GM21786 (cell line): ENCODE measurements around the gene FLNB.
A peak's percentile ranks its signal among the peaks of the same experiment; 100 is the strongest.

ENCODE experiments used
- ATAC-seq: cut with Tn5 transposase; IDR thresholded peaks from one replicate; pipeline ENCODE4 v1.9.1; 2021; ENCODE audit not compliant: unreplicated experiment

The FLNB gene

GRCh38 chr3:58177747-58178527 is 169.7 kb downstream of the FLNB start:
- ATAC-seq, result peak; percentile 68

- no peak for ATAC-seq
These were observed 170.5 kb downstream of the FLNB start for GRCh38 chr3:58178528-58179234.

GRCh38 chr3:58179235-58180098 is 171.2 kb downstream of the FLNB start:
- no peak for ATAC-seq

- no peak for ATAC-seq
These were observed 172.1 kb downstream of the FLNB start for GRCh38 chr3:58180099-58180880.

- no peak for ATAC-seq
These were observed 172.8 kb downstream of the FLNB start for GRCh38 chr3:58180940-58181587.

- ATAC-seq, result no peak
These were observed 175.0 kb downstream of the FLNB start for GRCh38 chr3:58183221-58183620.

- no peak for ATAC-seq
These were observed 175.7 kb downstream of the FLNB start for GRCh38 chr3:58183891-58184290.

GRCh38 chr3:58184309-58184981 is 176.2 kb downstream of the FLNB start:
- ATAC-seq, result no peak

GRCh38 chr3:58184982-58185360 is 176.7 kb downstream of the FLNB start:
- ATAC-seq, result no peak

- ATAC-seq, result no peak
These were observed 179.9 kb downstream of the FLNB start for GRCh38 chr3:58188173-58188564.

GRCh38 chr3:58188921-58189451 is 180.8 kb downstream of the FLNB start:
- ATAC-seq, result no peak

- no peak for ATAC-seq
These were observed 181.5 kb downstream of the FLNB start for GRCh38 chr3:58189691-58190090.

GRCh38 chr3:58190291-58190690 is 182.1 kb downstream of the FLNB start:
- ATAC-seq, result no peak

- no peak for ATAC-seq
These were observed 182.7 kb downstream of the FLNB start for GRCh38 chr3:58190882-58191281.

- no peak for ATAC-seq
These were observed 183.3 kb downstream of the FLNB start for GRCh38 chr3:58191361-58191991.

GRCh38 chr3:58192069-58192468 is 183.8 kb downstream of the FLNB start:
- ATAC-seq, result no peak

- no peak for ATAC-seq
These were observed 185.6 kb downstream of the FLNB start for GRCh38 chr3:58193682-58194407.

GRCh38 chr3:58197588-58197987 is 189.4 kb downstream of the FLNB start:
- ATAC-seq, result no peak
